ENCODE results near the gene MPHOSPH8.

The MPHOSPH8 gene, protein sequence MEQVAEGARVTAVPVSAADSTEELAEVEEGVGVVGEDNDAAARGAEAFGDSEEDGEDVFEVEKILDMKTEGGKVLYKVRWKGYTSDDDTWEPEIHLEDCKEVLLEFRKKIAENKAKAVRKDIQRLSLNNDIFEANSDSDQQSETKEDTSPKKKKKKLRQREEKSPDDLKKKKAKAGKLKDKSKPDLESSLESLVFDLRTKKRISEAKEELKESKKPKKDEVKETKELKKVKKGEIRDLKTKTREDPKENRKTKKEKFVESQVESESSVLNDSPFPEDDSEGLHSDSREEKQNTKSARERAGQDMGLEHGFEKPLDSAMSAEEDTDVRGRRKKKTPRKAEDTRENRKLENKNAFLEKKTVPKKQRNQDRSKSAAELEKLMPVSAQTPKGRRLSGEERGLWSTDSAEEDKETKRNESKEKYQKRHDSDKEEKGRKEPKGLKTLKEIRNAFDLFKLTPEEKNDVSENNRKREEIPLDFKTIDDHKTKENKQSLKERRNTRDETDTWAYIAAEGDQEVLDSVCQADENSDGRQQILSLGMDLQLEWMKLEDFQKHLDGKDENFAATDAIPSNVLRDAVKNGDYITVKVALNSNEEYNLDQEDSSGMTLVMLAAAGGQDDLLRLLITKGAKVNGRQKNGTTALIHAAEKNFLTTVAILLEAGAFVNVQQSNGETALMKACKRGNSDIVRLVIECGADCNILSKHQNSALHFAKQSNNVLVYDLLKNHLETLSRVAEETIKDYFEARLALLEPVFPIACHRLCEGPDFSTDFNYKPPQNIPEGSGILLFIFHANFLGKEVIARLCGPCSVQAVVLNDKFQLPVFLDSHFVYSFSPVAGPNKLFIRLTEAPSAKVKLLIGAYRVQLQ

DNA sequence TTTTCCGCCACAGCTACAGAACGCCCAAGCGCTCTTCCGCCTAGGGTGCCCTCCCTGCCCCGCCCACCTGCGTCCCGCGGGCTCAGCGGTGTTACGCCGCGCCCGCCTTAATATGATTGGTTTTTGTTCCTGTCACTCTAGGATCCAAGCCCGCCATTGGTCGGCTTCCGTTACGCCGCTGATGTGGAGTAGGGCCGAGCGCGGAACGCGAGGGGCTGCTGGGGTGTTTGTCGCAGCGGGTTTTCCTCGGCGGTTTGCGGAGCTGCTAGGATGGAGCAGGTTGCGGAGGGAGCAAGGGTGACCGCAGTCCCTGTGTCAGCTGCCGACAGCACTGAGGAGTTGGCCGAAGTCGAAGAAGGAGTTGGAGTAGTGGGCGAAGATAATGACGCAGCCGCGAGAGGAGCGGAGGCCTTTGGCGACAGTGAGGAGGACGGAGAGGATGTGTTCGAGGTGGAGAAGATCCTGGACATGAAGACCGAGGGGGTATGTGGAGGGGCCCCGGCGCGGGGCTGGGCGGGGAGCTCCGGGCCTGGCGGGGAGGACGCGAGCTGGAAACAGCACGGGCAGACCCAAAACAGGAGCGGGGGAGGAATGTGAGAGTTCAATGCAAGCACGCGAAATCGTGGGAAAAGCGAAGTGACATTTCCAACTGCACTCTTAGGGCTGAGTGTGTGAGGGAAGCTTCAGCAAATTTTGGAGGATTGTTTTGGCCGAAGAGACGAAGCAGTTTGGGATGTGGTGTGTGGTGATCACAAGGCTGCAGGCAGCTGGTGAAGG is at the start of gene MPHOSPH8:
Gene MPHOSPH8, plus strand, starts transcription at position 181 of the 777 bp plus-strand sequence. Its CDS starts 90 bp downstream, at position 271.
- H3K36me3 Mint-ChIP-seq = peaks cover 12% of the 10 kb centered on the region
- H3K4me3 Mint-ChIP-seq = peak within 1 kb of the TSS; percentile 99
- peaks cover 35% of the 10 kb centered on the region for H3K4me1 Mint-ChIP-seq
- H3K27ac Mint-ChIP-seq = peak within 1 kb of the TSS; percentile 97
- H3K27me3 Mint-ChIP-seq = no peaks in the 10 kb centered on the region
- peak; percentile 99 for ATAC-seq
- H3K9me3 Mint-ChIP-seq = peaks cover 3% of the 10 kb centered on the region

GRCh38 chr13:19586904-19587634 is 46.4 kb upstream of the MPHOSPH8 start:
- ATAC-seq = peak; percentile 89

GRCh38 chr13:19587635-19588300 is 45.7 kb upstream of the MPHOSPH8 start:
- peaks cover 6% of the 10 kb centered on the region for H3K36me3 Mint-ChIP-seq
- peaks cover 24% of the 10 kb centered on the region for H3K4me1 Mint-ChIP-seq
- peak; percentile 74 for ATAC-seq
- peaks cover 12% of the 10 kb centered on the region for H3K9me3 Mint-ChIP-seq
- peak overlapping the region; percentile 78 for H3K4me3 Mint-ChIP-seq
- H3K27me3 Mint-ChIP-seq = peaks cover 31% of the 10 kb centered on the region
- peak overlapping the region; percentile 86 for H3K27ac Mint-ChIP-seq

More at GRCh38 chr13:19586904-19587634, 46.4 kb upstream of the MPHOSPH8 start:
- peaks cover 23% of the 10 kb centered on the region for H3K4me1 Mint-ChIP-seq
- peaks cover 30% of the 10 kb centered on the region for H3K27me3 Mint-ChIP-seq
- peak overlapping the region; percentile 86 for H3K27ac Mint-ChIP-seq
- peaks cover 6% of the 10 kb centered on the region for H3K36me3 Mint-ChIP-seq
- peak overlapping the region; percentile 78 for H3K4me3 Mint-ChIP-seq
- H3K9me3 Mint-ChIP-seq = peaks cover 15% of the 10 kb centered on the region

DNA sequence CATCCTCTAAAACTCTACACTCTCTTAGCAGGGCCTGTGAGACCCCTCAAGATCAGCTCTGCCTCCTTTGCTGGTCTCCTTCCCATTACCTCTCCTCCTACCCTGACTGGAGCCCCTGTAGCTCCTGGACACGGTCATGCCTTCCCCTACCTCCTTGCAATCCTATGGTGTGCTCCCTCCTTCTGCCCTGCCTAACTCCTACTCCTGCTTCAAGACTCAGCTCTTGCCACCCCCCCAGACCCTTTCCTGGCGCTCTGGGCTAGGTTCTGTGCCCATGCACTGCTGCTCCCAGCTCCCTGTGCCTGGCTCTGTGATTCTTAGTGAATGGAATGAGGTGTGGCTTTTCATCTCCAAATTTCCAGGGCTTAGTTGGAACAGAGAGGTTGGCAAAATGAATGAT is 44.1 kb upstream of the MPHOSPH8 start:
- Mint-ChIP-seq H3K4me1 (peaks cover 24% of the 10 kb centered on the region), H3K27me3 (peaks cover 31% of the 10 kb centered on the region), H3K27ac (no peak overlapping the region), H3K36me3 (peaks cover 6% of the 10 kb centered on the region), H3K9me3 (peaks cover 5% of the 10 kb centered on the region), H3K4me3 (no peak overlapping the region)
- no peak for ATAC-seq

- ATAC-seq = no peak
- peaks cover 34% of the 10 kb centered on the region for H3K27me3 Mint-ChIP-seq
- peaks cover 6% of the 10 kb centered on the region for H3K36me3 Mint-ChIP-seq
- no peak overlapping the region for H3K27ac Mint-ChIP-seq
- peaks cover 5% of the 10 kb centered on the region for H3K9me3 Mint-ChIP-seq
- no peak overlapping the region for H3K4me3 Mint-ChIP-seq
- H3K4me1 Mint-ChIP-seq = peaks cover 24% of the 10 kb centered on the region
These were observed 43.0 kb upstream of the MPHOSPH8 start for GRCh38 chr13:19590423-19590822.

GRCh38 chr13:19591864-19592263 is 41.6 kb upstream of the MPHOSPH8 start:
- H3K4me3 Mint-ChIP-seq = no peak overlapping the region
- peaks cover 2% of the 10 kb centered on the region for H3K9me3 Mint-ChIP-seq
- peaks cover 48% of the 10 kb centered on the region for H3K27me3 Mint-ChIP-seq
- H3K27ac Mint-ChIP-seq = no peak overlapping the region
- ATAC-seq = peak; percentile 31
- H3K4me1 Mint-ChIP-seq = peaks cover 16% of the 10 kb centered on the region
- H3K36me3 Mint-ChIP-seq = no peaks in the 10 kb centered on the region

DNA sequence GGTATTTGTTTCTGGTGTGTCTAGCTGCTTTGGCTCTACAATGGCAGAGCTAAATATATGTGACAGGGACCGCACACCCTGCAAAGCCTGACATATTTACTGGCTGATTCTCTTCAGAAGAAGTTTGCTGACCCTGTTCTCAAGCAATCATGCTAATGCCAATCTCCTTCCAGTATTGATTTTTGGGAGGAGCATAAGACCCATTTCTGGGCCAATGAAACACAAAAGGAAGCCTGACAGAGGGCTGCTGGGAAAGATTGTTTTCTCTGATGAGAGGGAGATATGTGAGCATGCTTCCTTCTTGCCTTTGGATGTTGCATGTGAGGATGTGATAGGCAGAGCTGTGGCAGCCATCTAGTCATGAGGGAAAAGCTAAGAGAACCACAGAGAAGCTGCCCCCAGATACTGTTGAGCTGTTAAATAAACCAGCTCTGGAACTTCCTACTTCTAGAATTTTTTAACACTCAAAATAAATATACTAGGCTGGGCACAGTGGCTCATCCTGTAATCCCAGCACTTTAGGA is 40.7 kb upstream of the MPHOSPH8 start:
- peaks cover 56% of the 10 kb centered on the region for H3K27me3 Mint-ChIP-seq
- no peak overlapping the region for H3K27ac Mint-ChIP-seq
- no peak for ATAC-seq
- H3K36me3 Mint-ChIP-seq = no peaks in the 10 kb centered on the region
- peaks cover 7% of the 10 kb centered on the region for H3K4me1 Mint-ChIP-seq
- H3K4me3 Mint-ChIP-seq = no peak overlapping the region
- H3K9me3 Mint-ChIP-seq = no peaks in the 10 kb centered on the region

DNA sequence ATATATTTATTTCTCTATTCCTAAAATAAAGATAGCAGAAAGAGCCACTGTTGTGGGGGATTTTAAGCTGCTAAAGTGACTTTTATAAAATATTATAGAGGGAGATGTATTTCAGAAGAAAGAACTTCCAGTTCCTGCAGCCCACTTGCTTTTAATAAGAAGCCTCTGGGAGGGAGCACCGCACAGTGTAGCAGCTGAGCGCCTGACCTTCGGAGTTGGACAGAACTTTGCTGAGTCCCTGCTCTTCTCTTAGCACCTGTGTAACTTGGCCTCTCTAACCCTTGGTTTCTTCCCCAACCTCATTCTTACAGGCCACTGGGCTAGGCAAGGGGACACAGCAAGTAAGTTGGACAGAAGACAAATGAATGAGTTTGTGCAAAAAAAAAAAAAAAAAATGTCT is 37.4 kb upstream of the MPHOSPH8 start:
- no peak overlapping the region for H3K4me3 Mint-ChIP-seq
- H3K4me1 Mint-ChIP-seq = peaks cover 6% of the 10 kb centered on the region
- H3K27me3 Mint-ChIP-seq = peaks cover 67% of the 10 kb centered on the region
- no peaks in the 10 kb centered on the region for H3K9me3 Mint-ChIP-seq
- no peak for ATAC-seq
- no peak overlapping the region for H3K27ac Mint-ChIP-seq
- H3K36me3 Mint-ChIP-seq = no peaks in the 10 kb centered on the region

- Mint-ChIP-seq H3K36me3 (no peaks in the 10 kb centered on the region), H3K27me3 (peaks cover 66% of the 10 kb centered on the region), H3K4me1 (peaks cover 2% of the 10 kb centered on the region), H3K4me3 (no peak overlapping the region), H3K9me3 (no peaks in the 10 kb centered on the region), H3K27ac (no peak overlapping the region)
- ATAC-seq = peak; percentile 43
These were observed 36.5 kb upstream of the MPHOSPH8 start for GRCh38 chr13:19596960-19597361.

GRCh38 chr13:19597523-19597922 is 35.9 kb upstream of the MPHOSPH8 start:
- H3K4me1 Mint-ChIP-seq = no peaks in the 10 kb centered on the region
- H3K36me3 Mint-ChIP-seq = no peaks in the 10 kb centered on the region
- H3K4me3 Mint-ChIP-seq = no peak overlapping the region
- ATAC-seq = no peak
- peaks cover 67% of the 10 kb centered on the region for H3K27me3 Mint-ChIP-seq
- no peaks in the 10 kb centered on the region for H3K9me3 Mint-ChIP-seq
- H3K27ac Mint-ChIP-seq = no peak overlapping the region

GRCh38 chr13:19601749-19602725 is 31.4 kb upstream of the MPHOSPH8 start:
- ATAC-seq = peak; percentile 82
- H3K36me3 Mint-ChIP-seq = peaks cover 8% of the 10 kb centered on the region
- peak overlapping the region; percentile 69 for H3K4me3 Mint-ChIP-seq
- H3K27me3 Mint-ChIP-seq = peaks cover 78% of the 10 kb centered on the region
- peaks cover 9% of the 10 kb centered on the region for H3K9me3 Mint-ChIP-seq
- H3K4me1 Mint-ChIP-seq = no peaks in the 10 kb centered on the region
- H3K27ac Mint-ChIP-seq = no peak overlapping the region

GRCh38 chr13:19604306-19604705 is 29.2 kb upstream of the MPHOSPH8 start:
- no peak overlapping the region for H3K4me3 Mint-ChIP-seq

More at GRCh38 chr13:19604306-19604705, 29.2 kb upstream of the MPHOSPH8 start:
- H3K4me1 Mint-ChIP-seq = no peaks in the 10 kb centered on the region
- peaks cover 56% of the 10 kb centered on the region for H3K27me3 Mint-ChIP-seq
- H3K27ac Mint-ChIP-seq = no peak overlapping the region
- ATAC-seq = no peak
- peaks cover 9% of the 10 kb centered on the region for H3K9me3 Mint-ChIP-seq
- peaks cover 8% of the 10 kb centered on the region for H3K36me3 Mint-ChIP-seq

Measured in stimulated activated memory B cell treated with anti-CD40 and anti-IgM and Interleukin-4, amounts not matched to agents 10 μg/mL and 1 μg/mL and 100 μg/mL, for 72 hours (primary cell).